ENCODE measurements around the gene GDF7. TPM values are rescaled to one million over a fixed set of nuclear protein-coding genes. Genes with fewer than 3 reads are reported as not detected.
A peak's percentile ranks its signal among the peaks of the same experiment; 100 is the strongest.

The GDF7 gene
- polyA plus RNA-seq, 1 experiment: 0.32 TPM

- Histone ChIP-seq H3K27me3 (ENCODE audit: control insufficient read depth, insufficient read depth, low read length) (no peaks in the 10 kb centered on the region), H3K36me3 (ENCODE audit: control insufficient read depth, insufficient read depth, low read length) (peaks cover 7% of the 10 kb centered on the region), H3K4me3 (ENCODE audit: low read depth, low read length) (no peak overlapping the region)
- no peak for DNase-seq (ENCODE audit: low read depth)
- peak; percentile 32; the same call in 1 of the 2 replicates for TF ChIP-seq CTCF (IDR thresholded peaks at IDR 0.05; ENCODE audit: insufficient read depth, low read depth, low read length)
- CTCF ChIA-PET: interaction anchor here (0.7 to 2.6 kb wide), 8 partner anchors 9 to 181 kb away, joined by 3 to 11 read pairs (median 4); no protein-coding TSS in a partner anchor
- POLR2A ChIA-PET: no interaction called here
Measured at GRCh38 chr2:20625491-20626391, 41.2 kb upstream of the GDF7 start.

GRCh38 chr2:20626392-20626697 lies 40.6 kb upstream of the GDF7 start:
- H3K27me3 ChIP-seq (ENCODE audit: control insufficient read depth, insufficient read depth, low read length): no peaks in the 10 kb centered on the region
- H3K36me3 ChIP-seq (ENCODE audit: control insufficient read depth, insufficient read depth, low read length): peaks cover 7% of the 10 kb centered on the region
- no peak for DNase-seq (ENCODE audit: low read depth)
- POLR2A ChIA-PET: no interaction called here
- TF ChIP-seq CTCF (IDR thresholded peaks at IDR 0.05; ENCODE audit: insufficient read depth, low read depth, low read length): no peak
- H3K4me3 ChIP-seq (ENCODE audit: low read depth, low read length): no peak overlapping the region
- CTCF ChIA-PET: interaction anchor here (0.7 to 2.6 kb wide), 6 partner anchors 8 to 182 kb away, joined by 3 to 11 read pairs (median 4); no protein-coding TSS in a partner anchor

GRCh38 chr2:20626698-20627513 lies 40.0 kb upstream of the GDF7 start:
- no peak overlapping the region for H3K4me3 ChIP-seq (ENCODE audit: low read depth, low read length)
- CTCF ChIA-PET: interaction anchor here (0.7 to 2.6 kb wide), 3 partner anchors 8 to 16 kb away, joined by 3 to 11 read pairs (median 3); no protein-coding TSS in a partner anchor
- peaks cover 5% of the 10 kb centered on the region; the same call in 1 of the 2 replicates for H3K36me3 ChIP-seq (ENCODE audit: control insufficient read depth, insufficient read depth, low read length)
- DNase-seq (ENCODE audit: low read depth): no peak
- no peaks in the 10 kb centered on the region for H3K27me3 ChIP-seq (ENCODE audit: control insufficient read depth, insufficient read depth, low read length)
- POLR2A ChIA-PET: no interaction called here
- no peak for TF ChIP-seq CTCF (IDR thresholded peaks at IDR 0.05; ENCODE audit: insufficient read depth, low read depth, low read length)

GRCh38 chr2:20627712-20628380 lies 39.1 kb upstream of the GDF7 start:
- ChIA-PET CTCF (interaction anchor here (1.8 kb wide), 1 partner anchor 14 kb away, joined by 5 read pairs; no protein-coding TSS in a partner anchor), POLR2A (no interaction called here)
- Histone ChIP-seq H3K4me3 (ENCODE audit: low read depth, low read length) (no peak overlapping the region), H3K27me3 (ENCODE audit: control insufficient read depth, insufficient read depth, low read length) (no peaks in the 10 kb centered on the region; the same call in 1 of the 2 replicates), H3K36me3 (ENCODE audit: control insufficient read depth, insufficient read depth, low read length) (peaks cover 3% of the 10 kb centered on the region)
- DNase-seq (ENCODE audit: low read depth): no peak
- TF ChIP-seq CTCF (IDR thresholded peaks at IDR 0.05; ENCODE audit: insufficient read depth, low read depth, low read length): no peak
